IMR-90 (cell line): Measurements from ENCODE around the gene MACIR. TPM values are rescaled to one million over a fixed set of nuclear protein-coding genes. Genes with fewer than 3 reads are reported as not detected.

Experiments used
- ATAC-seq: fragments of 200-7000 bp; cut with Tn5 transposase; 2 replicates; pipeline ENCODE4 v1.9.1; 2020; ENCODE audit warnings: low read depth, mild to moderate bottlenecking, moderate library complexity
- BruUV-seq: library from RNA; stranded (reverse); fragments of 400-500 nt; replicated peaks from 2 replicates; lab custom pipeline; 2021; lab: Mats Ljungman, UMichigan
- CTCF ChIA-PET: fragments of 300-600 bp; formaldehyde crosslinking; extraction: SDS; loops from one replicate; lab custom pipeline; 2021; ENCODE audit warnings: antibody characterized with exemption; lab: Yijun Ruan, JAX
- POLR2A ChIA-PET: fragments of 300-600 bp; sonication (Branson Sonifier 250); formaldehyde crosslinking; loops from one replicate; lab custom pipeline; 2022; ENCODE audit warnings: antibody characterized with exemption; ENCODE audit not compliant: unreplicated experiment; lab: Charles Lee
- DNase-seq: peaks from one replicate; pipeline ENCODE4 v3.0.0; 2013
- H2AFZ ChIP-seq: replicated peaks from 2 replicates; pipeline ENCODE3; 2013; ENCODE audit warnings: low read length, mild to moderate bottlenecking; ENCODE audit not compliant: poor library complexity
- H2AK5ac ChIP-seq: 2 replicates; pipeline ENCODE4 v1.6.1; 2013; ENCODE audit warnings: low read depth, low read length, inconsistent platforms
- H2AK9ac ChIP-seq: replicated peaks from 2 replicates; pipeline ENCODE3; 2013; ENCODE audit warnings: mild to moderate bottlenecking, low read depth, low read length, moderate library complexity; ENCODE audit not compliant: poor library complexity
- H2BK120ac ChIP-seq: 2 replicates; pipeline ENCODE4 v1.6.1; 2013; ENCODE audit warnings: low read depth, low read length, inconsistent platforms
- H2BK15ac ChIP-seq: 3 replicates; pipeline ENCODE4 v1.6.1; 2013; ENCODE audit warnings: low read depth, low read length, inconsistent platforms
- H2BK20ac ChIP-seq: 2 replicates; pipeline ENCODE4 v1.6.1; 2013; ENCODE audit warnings: low read depth, mild to moderate bottlenecking, inconsistent platforms, low read length, moderate library complexity
- H2BK5ac ChIP-seq: 2 replicates; pipeline ENCODE4 v1.6.1; 2013; ENCODE audit warnings: mild to moderate bottlenecking, low read depth, low read length, inconsistent platforms; ENCODE audit not compliant: poor library complexity, severe bottlenecking
- H3K14ac ChIP-seq: replicated peaks from 2 replicates; pipeline ENCODE4 v1.6.1; 2013; ENCODE audit warnings: low read depth, low read length, inconsistent platforms
- H3K18ac ChIP-seq: 2 replicates; pipeline ENCODE4 v1.6.1; 2013; ENCODE audit warnings: low read depth, low read length, control low read depth
- H3K23ac ChIP-seq: 2 replicates; pipeline ENCODE4 v1.6.1; 2013; ENCODE audit warnings: low read depth, low read length, inconsistent platforms
- H3K27ac ChIP-seq: 2 replicates; pipeline ENCODE4 v1.5.1; 2013; ENCODE audit warnings: mild to moderate bottlenecking, control low read depth, low read length; ENCODE audit not compliant: insufficient read depth
- H3K27me3 ChIP-seq: 2 replicates; pipeline ENCODE4 v1.6.1; 2013; ENCODE audit warnings: low read length; ENCODE audit not compliant: control insufficient read depth, insufficient read depth
- H3K36me3 ChIP-seq: 2 replicates; pipeline ENCODE4 v1.6.1; 2013; ENCODE audit warnings: low read length, mixed read lengths; ENCODE audit not compliant: control insufficient read depth, insufficient read depth
- H3K4ac ChIP-seq: 2 replicates; pipeline ENCODE4 v1.6.1; 2013; ENCODE audit warnings: low read depth, low read length, inconsistent platforms
- H3K4me1 ChIP-seq: 2 replicates; pipeline ENCODE4 v1.6.1; 2013; ENCODE audit warnings: low read length, mixed read lengths; ENCODE audit not compliant: control insufficient read depth, insufficient read depth
- H3K4me2 ChIP-seq: 2 replicates; pipeline ENCODE4 v1.6.1; 2013; ENCODE audit warnings: low read depth, mild to moderate bottlenecking, control low read depth, low read length, moderate library complexity
- H3K4me3 ChIP-seq: 2 replicates; pipeline ENCODE4 v1.5.1; 2013; ENCODE audit warnings: low read depth, mild to moderate bottlenecking, control low read depth, low read length, moderate library complexity; ENCODE audit not compliant: insufficient read depth
- H3K56ac ChIP-seq: 2 replicates; pipeline ENCODE4 v1.6.1; 2013; ENCODE audit warnings: low read length, inconsistent platforms; ENCODE audit not compliant: insufficient read depth; ENCODE audit errors: extremely low read depth
- H3K79me1 ChIP-seq, 2 experiments: 2 replicates each; pipeline ENCODE4 v1.6.1; 2013; ENCODE audit warnings: low read length in 2 of 2, inconsistent platforms in 1 of 2, low read depth in 1 of 2
- H3K9ac ChIP-seq: 2 replicates; pipeline ENCODE4 v1.6.1; 2013; ENCODE audit warnings: low read depth, low read length, control low read depth
- H3K9me1 ChIP-seq: 2 replicates; pipeline ENCODE4 v1.6.1; 2013; ENCODE audit warnings: low read length, inconsistent platforms; ENCODE audit not compliant: insufficient read depth
- H3K9me3 ChIP-seq: 2 replicates; pipeline ENCODE4 v1.6.1; 2013; ENCODE audit warnings: low read length; ENCODE audit not compliant: control insufficient read depth, insufficient read depth
- H4K20me1 ChIP-seq: 2 replicates; pipeline ENCODE4 v1.6.1; 2013; ENCODE audit warnings: low read length, inconsistent platforms; ENCODE audit not compliant: insufficient read depth
- H4K5ac ChIP-seq: 2 replicates; pipeline ENCODE4 v1.6.1; 2013; ENCODE audit warnings: mild to moderate bottlenecking, low read depth, low read length, control low read depth
- H4K8ac ChIP-seq, 2 experiments: 2 replicates each; pipeline ENCODE4 v1.6.1; 2013; ENCODE audit warnings: low read depth in 2 of 2, low read length in 2 of 2, control low read depth in 1 of 2, inconsistent platforms in 1 of 2
- H4K91ac ChIP-seq: 2 replicates; pipeline ENCODE4 v1.6.1; 2013; ENCODE audit warnings: low read depth, low read length, inconsistent platforms; ENCODE audit not compliant: insufficient read depth
- BHLHE40 ChIP-seq: fragments of 150-350 bp; IDR thresholded peaks from 2 replicates; pipeline ENCODE4 v1.6.1; 2016; ENCODE audit warnings: mild to moderate bottlenecking, low read depth, low read length
- CEBPB ChIP-seq: IDR thresholded peaks from 2 replicates; pipeline ENCODE4 v1.6.1; 2012; ENCODE audit warnings: low read depth, low read length, improper control_type of control experiment
- CHD1 ChIP-seq: IDR thresholded peaks from 2 replicates; pipeline ENCODE4 v1.6.1; 2012; ENCODE audit warnings: low read depth, low read length, improper control_type of control experiment
- FOS ChIP-seq: fragments of 150-350 bp; IDR thresholded peaks from 2 replicates; pipeline ENCODE4 v1.6.1; 2016; ENCODE audit warnings: low read depth, low read length
- MAFK ChIP-seq: IDR thresholded peaks from 2 replicates; pipeline ENCODE4 v1.6.1; 2012; ENCODE audit warnings: low read depth, low read length, improper control_type of control experiment
- MAZ ChIP-seq: IDR thresholded peaks from 2 replicates; pipeline ENCODE4 v1.6.1; 2012; ENCODE audit warnings: low read depth, mild to moderate bottlenecking, low read length, improper control_type of control experiment, moderate library complexity, borderline replicate concordance
- NFE2L2 ChIP-seq: fragments of 150-350 bp; IDR thresholded peaks from 2 replicates; pipeline ENCODE4 v1.6.1; 2016; ENCODE audit warnings: low read depth, mild to moderate bottlenecking, low read length
- POLR2A ChIP-seq: IDR thresholded peaks from 2 replicates; pipeline ENCODE4 v1.6.1; 2012; ENCODE audit warnings: mild to moderate bottlenecking, low read depth, low read length
- RAD21 ChIP-seq: IDR thresholded peaks from 2 replicates; pipeline ENCODE4 v1.6.1; 2012; ENCODE audit warnings: low read length, improper control_type of control experiment
- RFX5 ChIP-seq: IDR thresholded peaks from 2 replicates; pipeline ENCODE4 v1.8.0; 2012; ENCODE audit warnings: low read depth, mild to moderate bottlenecking, low read length, moderate library complexity
- WGBS, 2 experiments: methylation state at CpG; one replicate each; pipeline versions ENCODE4 v1.1.5 to v1.1.7; 2013; ENCODE audit warnings: missing lambda C conversion rate in 2 of 2; ENCODE audit not compliant: insufficient read length in 1 of 2; ENCODE audit errors: extremely low coverage in 2 of 2; 5-methylcytosine and 5-hydroxymethylcytosine counted together
- dilution Hi-C: fragments of 300-500 bp; cut with HindIII; formaldehyde crosslinking; loops from one replicate; pipeline ENCODE4 v1.14.3; 2018; ENCODE audit warnings: low sequenced_read_pairs; ENCODE audit not compliant: unreplicated experiment
- in situ Hi-C: fragments of 300-500 bp; cut with MboI; formaldehyde crosslinking; loops from 3 replicates; pipeline ENCODE4 v1.14.3; 2019; ENCODE audit warnings: low sequenced_read_pairs, inconsistent platforms, mixed read lengths
- intact Hi-C: fragments of 100-400 bp; cut with micrococcal nuclease; formaldehyde crosslinking; loops from 2 replicates; pipeline ENCODE4 v1.10.0; 2022
- polyA plus RNA-seq, 3 experiments: library from polyadenylated mRNA; depleted of rRNA; stranded (reverse); fragments of >200 nt; gene quantifications; 2 replicates each; pipeline ENCODE4 v1.2.3, GENCODE V29; 2012; ENCODE audit warnings: low replicate concordance in 1 of 3
- total RNA-seq: library from RNA; depleted of rRNA; stranded (reverse); fragments of >200 nt; gene quantifications from 2 replicates; pipeline ENCODE4 v1.2.3, GENCODE V29; 2012

MACIR gene
- total and polyA plus RNA-seq, 2 of the 4 experiments (the other 2 are of a cell fraction): 11.1 to 21.3 TPM

GRCh38 chr5:103255691-103256090, 2.9 kb upstream of the MACIR start:
- intact Hi-C loops (loop anchor here (5.0 kb wide), 1 partner anchor 197 kb away; no protein-coding TSS in a partner anchor), dilution Hi-C loops (no loop called here), in situ Hi-C loops (no loop called here)
- Histone ChIP-seq H3K18ac (no peak overlapping the region), H3K4me3 (no peak overlapping the region), H3K9me1 (no peaks in the 10 kb centered on the region), H2BK20ac (no peak overlapping the region), H2AFZ (no peak overlapping the region), H4K91ac (no peak overlapping the region), H2AK9ac (no peak overlapping the region), H2BK15ac (no peak overlapping the region), H2AK5ac (no peak overlapping the region), H3K4me2 (no peak overlapping the region), H4K8ac (no peak overlapping the region), H3K14ac (no peak overlapping the region), H3K9me3 (no peaks in the 10 kb centered on the region), H3K4me1 (no peaks in the 10 kb centered on the region), H3K27me3 (peaks cover 2% of the 10 kb centered on the region; the same call in 1 of the 2 replicates), H3K79me1 (peaks cover 4 to 6% of the 10 kb centered on the region in 2 experiments; a peak in 2 of 4 replicates), H4K20me1 (peaks cover 5% of the 10 kb centered on the region; the same call in 1 of the 2 replicates), H3K27ac (no peak overlapping the region), H3K56ac (no peak overlapping the region), H3K36me3 (no peaks in the 10 kb centered on the region), H2BK120ac (no peak overlapping the region), H3K4ac (no peak overlapping the region), H2BK5ac (no peak overlapping the region), H3K23ac (no peak overlapping the region), H4K5ac (no peak overlapping the region), H3K9ac (no peak overlapping the region)
- no TSS peak for BruUV-seq
- DNase-seq: no peak
- TF ChIP-seq RAD21 (no peak), MAFK (no peak), NFE2L2 (no peak), MAZ (no peak), POLR2A (no peak), CEBPB (no peak), BHLHE40 (no peak), FOS (no peak), RFX5 (no peak), CHD1 (no peak)
- no CpG with 5 or more reads among the region's 7 CpGs for WGBS, 2 experiments
- POLR2A ChIA-PET: no interaction called here
- CTCF ChIA-PET: interaction anchor here (1.9 kb wide), 1 partner anchor 221 kb away, joined by 5 read pairs; no protein-coding TSS in a partner anchor
- ATAC-seq: no peak
